Endothelial cell of umbilical vein (primary cell): ENCODE results near the gene NRG3.

ENCODE experiments used
- POLR2A ChIP-seq: IDR thresholded peaks from 2 replicates; pipeline ENCODE4 v1.6.1; 2012; ENCODE audit warnings: low read depth, mild to moderate bottlenecking, control low read depth, low read length
- TF ChIP-seq, protein P1 (sequence below), 2 donors: IDR thresholded peaks; 1 replicate in 1 of 2; 2 replicates in 1 of 2; pipeline ENCODE4 v1.5.1; 2011; ENCODE audit warnings: low read length in 2 of 2, mild to moderate bottlenecking in 2 of 2, moderate library complexity in 2 of 2, control low read depth in 1 of 2, inconsistent platforms in 1 of 2, low read depth in 1 of 2; ENCODE audit not compliant: insufficient read depth in 1 of 2; ENCODE audit errors: extremely low read depth in 1 of 2

DNA sequence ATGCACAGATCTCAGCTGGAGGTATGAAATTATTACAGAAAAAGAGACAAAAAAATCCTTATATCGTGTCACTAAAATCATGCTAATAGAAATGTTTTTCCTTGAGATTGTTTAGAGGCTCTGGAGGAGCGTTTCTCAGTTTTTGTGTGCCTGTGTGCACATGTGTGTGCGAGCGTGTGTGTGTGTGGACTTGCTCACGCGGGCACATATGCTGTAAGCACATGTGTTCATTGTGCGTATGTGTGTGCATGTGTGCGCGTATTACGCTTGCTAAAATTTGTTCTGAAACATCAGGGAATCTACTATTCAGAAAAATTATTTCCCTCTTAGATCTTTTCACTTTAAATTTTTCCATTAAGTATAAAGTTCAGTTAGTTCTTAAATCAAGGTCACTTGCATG, 1111.2 kb downstream of the NRG3 start:
- TF ChIP-seq POLR2A: no peak
- TF ChIP-seq, protein P1, sequence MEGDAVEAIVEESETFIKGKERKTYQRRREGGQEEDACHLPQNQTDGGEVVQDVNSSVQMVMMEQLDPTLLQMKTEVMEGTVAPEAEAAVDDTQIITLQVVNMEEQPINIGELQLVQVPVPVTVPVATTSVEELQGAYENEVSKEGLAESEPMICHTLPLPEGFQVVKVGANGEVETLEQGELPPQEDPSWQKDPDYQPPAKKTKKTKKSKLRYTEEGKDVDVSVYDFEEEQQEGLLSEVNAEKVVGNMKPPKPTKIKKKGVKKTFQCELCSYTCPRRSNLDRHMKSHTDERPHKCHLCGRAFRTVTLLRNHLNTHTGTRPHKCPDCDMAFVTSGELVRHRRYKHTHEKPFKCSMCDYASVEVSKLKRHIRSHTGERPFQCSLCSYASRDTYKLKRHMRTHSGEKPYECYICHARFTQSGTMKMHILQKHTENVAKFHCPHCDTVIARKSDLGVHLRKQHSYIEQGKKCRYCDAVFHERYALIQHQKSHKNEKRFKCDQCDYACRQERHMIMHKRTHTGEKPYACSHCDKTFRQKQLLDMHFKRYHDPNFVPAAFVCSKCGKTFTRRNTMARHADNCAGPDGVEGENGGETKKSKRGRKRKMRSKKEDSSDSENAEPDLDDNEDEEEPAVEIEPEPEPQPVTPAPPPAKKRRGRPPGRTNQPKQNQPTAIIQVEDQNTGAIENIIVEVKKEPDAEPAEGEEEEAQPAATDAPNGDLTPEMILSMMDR (IDR thresholded peaks at IDR 0.05; ENCODE audit: extremely low read depth in 1 of 2, insufficient read depth in 1 of 2, low read depth in 1 of 2, low read length in 2 of 2): no peak
